Measurements from ENCODE around the gene FOXP3.
"Not testable (repeated sequence)": the region's sequence is repeated elsewhere in the genome, so short reads cannot be mapped to it uniquely, and the experiment has no call there.

The FOXP3 gene, protein sequence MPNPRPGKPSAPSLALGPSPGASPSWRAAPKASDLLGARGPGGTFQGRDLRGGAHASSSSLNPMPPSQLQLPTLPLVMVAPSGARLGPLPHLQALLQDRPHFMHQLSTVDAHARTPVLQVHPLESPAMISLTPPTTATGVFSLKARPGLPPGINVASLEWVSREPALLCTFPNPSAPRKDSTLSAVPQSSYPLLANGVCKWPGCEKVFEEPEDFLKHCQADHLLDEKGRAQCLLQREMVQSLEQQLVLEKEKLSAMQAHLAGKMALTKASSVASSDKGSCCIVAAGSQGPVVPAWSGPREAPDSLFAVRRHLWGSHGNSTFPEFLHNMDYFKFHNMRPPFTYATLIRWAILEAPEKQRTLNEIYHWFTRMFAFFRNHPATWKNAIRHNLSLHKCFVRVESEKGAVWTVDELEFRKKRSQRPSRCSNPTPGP

GRCh38 chrX:49264460-49264859 is at the start of gene FOXP3:
TSS of gene FOXP3 (minus strand) at chrX:49264710. CDS start at chrX:49258505, 6,205 bp downstream.
- no peak for DNase-seq (ENCODE audit: low read depth in 2 of 2)

DNA sequence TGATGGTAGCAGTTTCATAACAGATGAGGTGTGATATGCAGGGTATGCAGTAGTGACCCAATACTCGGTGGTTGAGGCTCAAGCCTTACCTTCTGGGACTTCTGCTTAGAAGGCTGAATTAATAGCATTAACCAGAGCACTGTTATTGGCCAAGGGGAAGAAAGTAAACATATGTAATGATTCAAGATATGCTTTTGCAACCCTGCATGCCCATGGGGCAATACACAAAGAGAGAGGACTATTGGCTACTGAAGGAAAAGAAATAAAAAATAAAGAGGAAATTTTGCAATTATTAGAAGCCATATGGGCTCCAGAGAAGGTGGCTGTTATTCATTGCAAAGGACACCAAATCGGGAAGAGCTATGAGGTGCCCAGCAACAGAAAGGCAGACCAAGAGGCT is 47.7 kb upstream of the FOXP3 start:
- no peak for DNase-seq (ENCODE audit: low read depth in 2 of 2)

GRCh38 chrX:49310371-49310770 is 45.9 kb upstream of the FOXP3 start:
- no peak for DNase-seq (ENCODE audit: low read depth in 2 of 2)

- no peak for DNase-seq (ENCODE audit: low read depth in 2 of 2)
These were observed 45.0 kb upstream of the FOXP3 start for GRCh38 chrX:49309401-49309981.

DNA sequence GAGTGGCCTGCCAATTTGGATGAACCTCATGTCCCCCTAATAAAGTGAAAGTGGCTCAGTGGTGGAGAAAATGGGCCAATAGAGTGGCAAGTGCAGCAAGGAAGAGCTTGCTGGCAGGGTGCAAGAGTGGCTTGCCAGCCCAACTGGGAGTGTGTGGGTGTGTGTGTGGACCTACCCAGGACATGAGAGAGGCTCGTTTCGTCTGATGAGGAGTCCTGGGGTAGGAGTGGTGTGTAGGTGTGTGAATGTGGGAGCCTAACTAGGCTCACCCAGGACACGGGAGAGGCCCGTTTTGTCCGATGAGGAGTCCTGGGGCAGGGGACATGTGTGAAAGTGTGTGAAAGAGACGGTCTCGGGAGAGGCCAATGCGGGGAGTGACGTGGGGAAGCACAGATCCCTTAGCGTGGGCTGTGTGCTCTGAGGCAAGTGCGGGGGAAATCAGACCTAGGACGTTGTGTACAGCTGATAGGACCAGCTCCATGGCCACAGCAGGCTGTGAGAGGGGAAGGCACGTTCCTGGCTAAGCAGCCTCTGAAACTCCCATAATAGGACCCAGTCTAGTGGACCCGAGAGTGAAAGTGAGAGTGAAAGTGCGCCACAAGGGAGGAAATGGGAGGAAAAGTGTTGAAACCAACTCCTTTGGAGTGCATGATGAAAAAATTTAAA is 44.2 kb upstream of the FOXP3 start:
- no peak for DNase-seq (ENCODE audit: low read depth in 2 of 2)

DNA sequence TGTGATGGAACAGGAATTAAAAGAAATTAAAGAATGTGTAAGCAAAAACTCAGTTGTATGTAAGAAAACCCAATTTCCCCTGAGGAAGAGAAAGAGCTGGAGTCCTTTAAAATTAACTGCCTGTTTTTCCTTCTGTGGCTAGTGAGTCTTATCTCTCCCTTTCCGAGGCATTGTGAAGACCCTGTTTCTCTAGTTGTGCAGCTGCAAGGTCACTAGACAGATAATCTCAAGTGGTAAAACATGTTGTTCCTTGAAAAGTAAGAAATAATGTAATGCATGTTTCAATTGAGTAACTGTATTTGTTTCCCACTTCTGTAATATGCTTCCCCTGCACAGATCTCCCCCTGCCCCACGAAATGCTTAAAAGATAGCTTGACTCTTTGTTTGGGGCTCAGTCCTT is 43.3 kb upstream of the FOXP3 start:
- DNase-seq (ENCODE audit: low read depth in 2 of 2), result not testable (repeated sequence)

- DNase-seq (ENCODE audit: low read depth in 2 of 2), result no peak
These were observed 38.8 kb upstream of the FOXP3 start, which contains the start of gene GAGE10 for GRCh38 chrX:49303346-49303745. TSS of gene GAGE10 (plus strand) at chrX:49303646. CDS start at chrX:49304860, 1,214 bp downstream.

DNA sequence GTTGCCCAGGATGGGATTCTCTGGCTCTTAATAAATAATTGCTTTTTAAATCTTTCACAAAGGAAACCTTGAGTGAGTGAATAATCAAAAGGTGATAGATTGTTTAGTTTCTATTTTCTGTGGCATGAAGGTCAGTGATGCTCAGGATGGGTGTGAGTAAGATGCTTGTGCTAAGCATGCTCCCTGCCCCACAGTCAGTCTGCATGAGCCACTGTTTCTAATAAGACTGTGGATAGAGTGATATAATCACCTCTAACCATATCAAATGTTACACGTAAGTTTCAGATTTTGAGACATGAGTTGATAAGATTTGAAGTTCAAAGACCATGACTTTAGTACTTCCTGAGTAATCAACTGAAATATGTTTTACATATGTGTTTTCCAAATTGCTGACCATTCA is 36.2 kb upstream of the FOXP3 start:
- no peak for DNase-seq (ENCODE audit: low read depth in 2 of 2)

DNA sequence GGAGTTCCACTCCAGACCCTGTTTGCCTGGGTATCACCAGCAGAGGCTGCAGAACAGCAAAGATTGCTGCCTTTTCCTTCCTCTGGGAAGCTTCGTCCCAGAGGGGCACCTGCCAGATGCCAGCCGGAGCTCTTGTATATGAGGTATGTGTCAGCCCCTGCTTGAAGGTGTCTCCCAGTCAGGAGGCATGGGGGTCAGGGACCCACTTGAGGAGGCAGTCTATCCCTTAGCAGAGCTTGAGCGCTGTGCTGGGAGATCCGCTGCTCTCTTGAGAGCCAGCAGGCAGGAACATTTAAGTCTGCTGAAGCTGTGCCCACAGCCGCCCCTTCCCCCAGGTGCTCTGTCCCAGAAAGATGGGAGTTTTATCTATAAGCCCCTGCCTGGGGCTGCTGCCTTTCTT is 34.8 kb upstream of the FOXP3 start:
- not testable (repeated sequence) for DNase-seq (ENCODE audit: low read depth in 2 of 2)

DNA sequence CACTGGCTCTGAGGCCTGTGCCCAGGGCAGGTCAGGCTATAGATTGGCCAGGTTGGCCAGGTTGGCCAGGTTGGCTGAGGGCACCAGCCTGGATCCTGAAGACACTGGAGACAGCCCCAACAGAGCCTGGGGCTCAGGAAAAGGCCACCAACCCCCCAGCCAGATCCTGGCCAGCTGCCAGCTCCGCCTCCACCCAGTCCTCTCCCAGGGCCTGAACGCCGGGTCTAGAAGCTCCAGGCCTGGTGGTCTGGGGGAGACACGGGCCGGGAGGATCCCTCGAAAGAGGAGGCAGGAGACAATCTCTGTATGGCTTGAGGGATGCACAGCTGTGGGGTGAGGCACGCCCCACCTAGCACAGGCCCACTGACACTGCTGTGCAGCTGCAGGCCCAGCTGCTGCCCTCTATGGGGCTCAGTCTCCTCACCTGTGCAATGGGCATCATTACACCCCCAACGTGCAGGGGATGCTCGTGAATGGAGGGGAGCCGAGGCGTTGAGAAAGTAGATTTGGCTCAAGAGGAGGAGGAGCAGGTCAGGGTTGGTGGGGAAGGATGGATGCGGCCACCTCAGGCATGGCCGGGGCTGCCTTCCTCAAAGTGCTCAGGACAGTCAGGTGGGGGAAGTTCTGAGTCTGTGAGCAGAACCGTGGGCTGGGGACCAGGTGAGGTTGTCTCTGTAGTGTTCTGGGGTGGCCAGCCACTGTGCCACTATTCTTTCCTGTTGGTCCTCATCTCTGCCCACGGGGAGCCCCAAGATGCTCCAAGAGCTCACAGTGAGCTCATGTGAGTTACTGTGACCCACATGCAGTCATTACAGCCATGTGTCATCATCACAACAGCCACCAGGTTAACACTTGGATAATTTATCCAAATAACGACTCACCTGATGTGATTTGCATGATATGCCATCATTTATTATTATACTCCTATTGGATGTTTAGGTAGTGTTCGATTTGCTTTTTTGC is 28.2 kb upstream of the FOXP3 start:
- DNase-seq (ENCODE audit: low read depth in 2 of 2), result no peak

DNA sequence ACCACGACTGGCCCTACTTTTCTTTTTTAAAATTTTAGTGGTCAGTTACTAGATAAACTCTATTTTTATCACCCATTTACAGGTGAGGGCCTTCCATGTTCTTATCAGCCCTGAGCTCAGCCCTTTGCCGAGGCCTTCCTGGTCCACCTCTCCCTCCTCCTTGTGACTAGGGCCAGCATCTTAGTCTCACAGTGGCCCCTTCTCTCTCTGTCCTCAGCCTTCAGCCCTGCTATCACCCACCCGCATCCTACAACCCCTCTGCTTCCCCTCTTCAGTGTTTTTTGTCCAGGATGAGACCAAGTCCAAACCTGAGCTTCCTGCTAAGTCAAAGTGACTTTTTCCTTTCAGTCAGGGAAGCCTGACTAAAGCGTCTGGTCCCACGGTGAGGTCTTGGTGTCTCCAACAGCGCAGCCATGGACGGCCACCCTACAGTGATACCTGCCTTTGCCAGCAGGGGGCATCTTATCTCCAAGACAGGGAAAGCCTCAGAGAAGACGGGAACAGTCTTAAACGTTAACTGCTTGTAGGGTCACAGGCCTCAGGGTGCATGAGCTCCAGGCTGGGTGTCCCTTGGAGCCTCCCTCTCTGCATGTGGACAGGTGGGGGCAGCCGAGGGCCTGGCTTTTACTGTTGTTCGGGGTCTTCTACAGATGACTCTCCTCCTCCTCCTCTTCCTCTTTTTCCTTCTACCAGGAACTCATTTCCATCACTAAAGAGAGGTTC is 27.3 kb upstream of the FOXP3 start:
- DNase-seq (ENCODE audit: low read depth in 2 of 2), result peak in 1 of 2 experiments; percentile 7

DNA sequence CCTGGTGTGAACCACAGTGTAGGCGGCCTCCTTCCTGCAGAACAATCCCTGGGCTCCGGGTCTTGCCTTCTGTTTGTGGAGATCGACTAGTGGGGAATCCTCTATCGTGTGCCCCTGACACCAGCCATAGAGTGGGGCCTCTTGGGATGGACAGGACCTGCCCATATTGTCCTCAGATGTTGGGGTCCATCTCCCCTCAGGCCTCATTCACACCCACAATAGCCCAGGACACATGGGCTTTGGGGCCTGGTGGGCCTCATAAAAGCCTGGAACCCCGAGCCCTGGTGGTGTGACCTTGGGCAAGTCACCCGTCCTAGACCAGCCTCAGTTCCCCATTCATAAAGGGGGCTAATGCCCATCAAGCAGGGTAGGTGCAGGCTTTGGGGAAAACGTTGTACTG is 25.7 kb upstream of the FOXP3 start:
- DNase-seq (ENCODE audit: low read depth in 2 of 2), result no peak

DNA sequence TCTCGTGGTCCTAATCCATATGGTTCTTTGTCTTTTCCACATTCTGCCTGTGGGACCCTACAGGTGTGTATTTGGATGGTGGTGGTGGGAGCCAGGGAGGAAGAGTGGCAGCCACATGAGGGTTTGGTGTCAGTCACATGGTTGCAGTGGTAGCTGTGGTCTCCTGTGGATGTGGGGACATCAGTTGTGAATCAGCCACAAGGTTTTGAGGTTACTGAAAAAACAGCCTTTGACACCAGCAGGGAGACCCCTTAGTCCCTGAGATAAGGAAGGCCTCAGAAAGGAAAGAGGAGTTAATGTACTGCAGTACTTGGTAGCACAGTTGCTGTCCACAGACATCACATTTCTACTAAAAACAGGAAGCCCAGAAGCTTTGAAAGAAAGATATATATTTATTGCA is 23.2 kb upstream of the FOXP3 start:
- DNase-seq (ENCODE audit: low read depth in 2 of 2), result no peak

GRCh38 chrX:49286581-49286980 is 22.1 kb upstream of the FOXP3 start:
- no peak for DNase-seq (ENCODE audit: low read depth in 2 of 2)

DNA sequence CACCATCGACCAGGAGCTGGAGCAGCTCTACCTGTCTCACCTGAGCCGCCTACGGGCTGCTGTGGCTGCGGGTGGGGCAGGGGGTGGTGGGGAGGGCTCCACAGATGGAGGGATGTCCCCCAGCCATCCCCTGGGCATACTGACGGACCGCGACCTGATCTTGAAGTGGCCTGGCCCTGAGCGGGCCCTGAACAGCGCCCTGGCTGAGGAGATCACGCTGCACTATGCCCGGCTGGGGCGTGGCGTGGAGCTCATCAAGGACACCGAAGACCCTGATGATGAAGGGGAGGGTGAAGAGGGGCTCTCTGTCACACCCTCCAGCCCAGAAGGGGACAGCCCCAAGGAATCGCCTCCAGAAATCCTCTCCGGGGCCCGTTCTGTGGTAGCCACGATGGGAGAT is 21.6 kb upstream of the FOXP3 start:
- DNase-seq (ENCODE audit: low read depth in 2 of 2), result no peak

DNA sequence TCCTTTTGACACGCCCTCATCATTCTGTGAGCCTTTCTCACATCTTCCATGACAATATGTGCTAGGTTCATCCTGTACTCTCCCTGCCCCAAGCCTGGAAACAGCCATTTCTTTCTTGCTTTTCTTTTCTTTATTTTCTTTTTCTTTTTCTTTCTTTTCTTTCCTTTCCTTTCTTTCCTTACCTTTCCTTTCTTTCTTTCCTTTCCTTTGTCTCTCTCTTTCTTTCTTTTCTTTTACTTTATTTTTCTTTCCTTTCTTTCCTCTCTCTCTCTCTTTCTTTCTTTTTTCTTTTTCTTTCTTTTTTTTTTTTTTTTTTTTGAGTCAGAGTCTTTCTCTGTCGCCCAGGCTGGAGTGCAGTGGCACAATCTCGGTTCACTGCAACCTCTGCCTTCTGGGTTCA is 19.7 kb upstream of the FOXP3 start:
- DNase-seq (ENCODE audit: low read depth in 2 of 2), result no peak

DNA sequence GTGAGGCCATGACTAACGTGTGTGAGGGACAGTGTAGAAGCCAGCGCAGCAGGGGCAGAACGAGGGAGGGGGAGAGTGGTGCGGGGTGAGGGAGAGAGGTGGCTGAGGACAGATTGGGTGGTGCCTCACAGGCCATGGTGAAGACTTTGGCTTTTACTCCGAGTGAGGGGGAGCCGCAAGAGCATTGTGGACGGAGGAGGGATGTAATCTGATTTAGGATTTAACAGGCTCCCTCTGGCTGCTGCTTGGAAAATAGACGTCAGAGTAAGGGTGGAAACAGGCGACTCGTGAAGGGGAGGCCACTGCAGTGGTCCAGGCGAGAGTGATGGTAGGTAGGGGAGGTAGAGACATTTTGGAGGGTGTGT is 18.1 kb upstream of the FOXP3 start:
- peak; percentile 5 to 8 for DNase-seq (ENCODE audit: low read depth in 2 of 2)

GRCh38 chrX:49278081-49278480 is 13.6 kb upstream of the FOXP3 start:
- DNase-seq (ENCODE audit: low read depth in 2 of 2), result no peak

DNA sequence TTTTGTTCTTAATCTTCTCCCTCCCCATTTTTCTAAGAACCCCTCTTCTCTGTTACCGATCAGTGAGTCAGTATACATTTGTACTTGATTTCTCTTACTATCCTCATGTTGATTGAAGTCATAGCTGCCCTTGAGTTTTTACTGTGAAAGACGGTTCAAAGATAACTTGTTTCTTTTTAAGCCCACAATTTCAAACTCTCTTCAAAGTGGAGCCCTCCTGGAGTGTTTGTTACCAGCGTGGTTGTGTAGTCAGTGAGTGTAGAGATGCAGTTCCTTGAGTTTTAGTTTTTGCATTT is 13.0 kb upstream of the FOXP3 start:
- no peak for DNase-seq (ENCODE audit: low read depth in 2 of 2)

- no peak for DNase-seq (ENCODE audit: low read depth in 2 of 2)
These were observed 12.4 kb upstream of the FOXP3 start for GRCh38 chrX:49276671-49277534.
